NCI-H2171 treated with DMSO at 0.1 percent for 48 hours (cell line): ENCODE results near the gene CCDC27.

ENCODE experiments used
- DNase-seq: peaks from one replicate; lab custom pipeline; 2025; lab: John Stamatoyannopoulos, UW

Gene CCDC27

DNA sequence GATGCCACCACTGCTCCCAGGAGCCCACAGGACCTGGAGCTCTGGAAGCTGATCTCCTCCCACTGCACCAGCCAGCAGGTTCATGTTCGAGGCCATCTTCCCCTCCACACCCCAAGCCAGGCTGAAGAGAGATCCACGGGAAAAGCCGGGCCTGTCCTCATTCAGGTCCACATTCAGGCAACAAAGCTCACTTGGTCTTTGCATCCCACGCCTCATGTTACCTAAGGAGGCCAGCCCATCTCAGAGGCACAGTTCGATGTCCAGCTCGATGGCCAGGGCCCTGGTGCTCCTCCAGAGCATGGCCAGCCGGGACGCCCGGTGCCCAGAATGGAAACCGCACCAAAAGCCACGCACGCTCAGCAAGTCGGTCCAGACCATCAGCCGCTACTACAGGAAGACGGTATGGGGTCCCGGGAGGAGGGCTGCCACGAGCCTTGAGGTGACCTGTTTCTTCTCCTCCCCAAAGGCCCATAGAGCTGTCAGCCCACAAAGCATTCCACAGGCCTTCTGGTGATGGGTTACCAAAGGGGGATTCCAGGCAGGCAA is at the start of gene CCDC27:
TSS of gene CCDC27 (plus strand) at position 51 of the 546 bp plus-strand sequence. CDS start at position 83, 32 bp downstream.
- no peak for DNase-seq

- no peak for DNase-seq
These were observed 49.7 kb upstream of the CCDC27 start for GRCh38 chr1:3702528-3702927.

GRCh38 chr1:3702990-3703728 is 49.1 kb upstream of the CCDC27 start:
- no peak for DNase-seq

- no peak for DNase-seq
These were observed 48.4 kb upstream of the CCDC27 start for GRCh38 chr1:3703786-3704371.

GRCh38 chr1:3705341-3705950 is 46.8 kb upstream of the CCDC27 start:
- DNase-seq: no peak

DNA sequence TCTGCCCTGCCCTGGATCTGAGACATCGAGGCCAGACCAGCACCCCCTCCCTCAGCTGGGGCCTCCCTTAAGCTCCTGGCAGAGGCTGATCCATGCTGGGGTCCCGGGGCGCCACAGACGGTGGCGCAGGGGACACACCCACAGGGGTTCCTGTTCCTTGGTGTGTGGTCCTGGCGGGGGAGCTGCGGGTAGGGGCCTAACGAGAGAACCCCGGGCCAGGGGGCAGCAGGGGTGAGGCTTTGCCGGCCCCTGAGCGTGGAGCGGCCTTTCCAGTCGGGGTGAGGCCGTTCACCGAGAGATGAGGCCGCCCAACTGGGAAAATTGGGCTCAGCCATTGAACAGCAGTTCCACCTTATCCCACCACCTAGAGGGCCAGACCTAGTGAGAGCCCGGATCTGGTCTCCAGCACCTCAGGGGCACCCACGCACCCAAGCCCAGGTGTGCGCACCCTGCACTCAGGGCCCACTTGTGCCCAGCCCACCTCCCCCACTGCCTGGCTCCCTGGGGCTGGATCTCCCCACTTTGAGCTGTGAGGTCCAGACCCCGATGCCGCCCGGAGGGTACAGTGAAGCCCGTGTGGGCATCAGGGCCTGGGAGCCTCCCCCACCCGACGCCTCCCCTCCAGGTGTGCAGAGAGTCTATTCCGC is 45.5 kb upstream of the CCDC27 start:
- no peak for DNase-seq

DNA sequence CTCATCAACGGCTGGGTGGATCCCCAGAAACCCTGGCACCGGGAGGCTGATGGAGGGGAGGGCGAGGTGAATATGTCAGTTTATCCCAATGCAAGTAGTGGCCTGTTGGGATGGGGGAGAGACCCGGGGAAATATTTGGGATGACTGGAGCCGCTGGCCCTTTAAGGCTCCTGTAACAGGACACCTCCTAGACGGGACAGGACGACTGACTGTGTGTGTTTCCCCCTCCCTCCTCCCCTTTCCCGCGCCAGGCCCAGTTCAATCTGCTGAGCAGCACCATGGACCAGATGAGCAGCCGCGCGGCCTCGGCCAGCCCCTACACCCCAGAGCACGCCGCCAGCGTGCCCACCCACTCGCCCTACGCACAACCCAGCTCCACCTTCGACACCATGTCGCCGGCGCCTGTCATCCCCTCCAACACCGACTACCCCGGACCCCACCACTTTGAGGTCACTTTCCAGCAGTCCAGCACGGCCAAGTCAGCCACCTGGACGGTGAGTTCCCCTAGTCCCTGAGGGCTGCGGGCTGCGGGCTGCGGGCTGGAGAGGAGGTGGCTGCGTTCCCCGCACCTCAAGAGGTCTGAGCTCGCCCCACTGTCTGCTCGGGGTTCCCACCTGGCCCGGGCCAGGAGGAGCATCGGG is 44.8 kb upstream of the CCDC27 start:
- no peak for DNase-seq

- DNase-seq: no peak
These were observed 44.3 kb upstream of the CCDC27 start for GRCh38 chr1:3707939-3708328.

- no peak for DNase-seq
These were observed 43.5 kb upstream of the CCDC27 start for GRCh38 chr1:3708791-3709190.

DNA sequence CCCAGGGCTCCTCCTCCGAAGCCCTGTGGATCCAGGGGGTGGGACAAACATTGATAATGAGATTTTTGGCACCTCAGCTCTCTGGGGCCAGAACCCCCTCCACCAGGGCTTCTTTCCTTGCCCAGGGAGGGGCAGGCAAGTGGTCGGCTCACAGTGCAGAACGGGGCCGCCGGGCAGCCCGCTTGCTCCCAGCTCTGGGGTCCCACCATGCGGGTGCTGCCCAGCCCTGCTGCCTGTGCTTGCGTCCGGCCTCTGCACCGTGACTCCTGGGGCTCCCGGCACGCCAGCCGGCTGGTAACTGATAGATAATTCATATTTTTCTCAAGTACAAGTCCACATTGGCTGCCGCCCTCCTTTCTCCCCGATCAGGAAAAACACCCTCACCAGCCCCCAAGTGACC is 42.0 kb upstream of the CCDC27 start:
- DNase-seq: no peak

DNA sequence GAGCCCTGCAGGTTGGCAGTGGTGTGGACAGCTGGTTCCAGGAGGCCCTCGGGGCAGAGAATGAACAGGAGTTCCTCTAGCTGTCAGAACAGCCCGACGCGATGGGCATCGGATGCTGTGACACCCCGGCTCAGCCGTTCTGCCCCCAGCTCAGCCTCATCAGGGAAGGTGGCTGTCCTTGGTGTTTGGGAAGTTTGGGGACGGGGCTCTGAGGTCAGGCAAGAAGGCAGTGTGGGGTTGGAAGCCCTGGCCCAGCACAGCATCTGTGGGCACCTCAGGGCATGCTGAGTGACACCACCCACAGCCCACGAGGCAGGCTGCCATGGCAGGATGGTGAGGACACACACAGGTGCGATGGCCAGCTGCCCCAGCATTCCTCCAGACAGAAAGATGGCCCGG is 40.9 kb upstream of the CCDC27 start:
- no peak for DNase-seq

DNA sequence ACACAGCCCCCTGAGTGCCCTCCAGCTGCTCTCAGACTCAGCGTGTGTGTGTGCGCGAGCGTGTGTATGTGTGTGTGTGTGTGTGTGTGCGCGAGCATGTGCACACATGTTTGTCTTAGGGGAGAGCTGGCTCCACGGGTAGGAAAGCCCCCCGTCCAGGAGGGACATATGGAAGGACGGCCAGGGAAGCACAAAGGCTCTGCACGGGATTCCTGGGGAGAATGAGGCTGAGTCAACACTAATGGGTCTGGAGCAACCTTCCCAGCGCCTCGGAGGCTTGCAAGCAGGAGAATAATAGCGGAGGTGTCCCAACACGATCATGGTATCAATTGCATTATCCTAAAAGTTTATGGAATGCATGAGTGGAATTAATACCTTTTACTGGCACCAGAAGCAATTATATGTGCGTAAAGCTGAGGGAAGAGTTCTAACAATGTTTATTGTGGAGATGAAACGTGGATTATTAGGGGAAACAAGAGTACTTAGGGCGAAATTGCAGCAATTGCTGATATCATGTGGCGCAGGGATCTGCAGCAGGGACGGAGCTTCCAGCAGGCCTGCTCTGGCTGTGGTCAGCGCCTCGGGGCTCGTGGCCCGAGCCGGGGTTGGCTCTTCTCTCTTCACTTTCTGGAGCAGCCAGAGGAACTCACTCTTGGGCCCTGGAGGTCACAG is 40.3 kb upstream of the CCDC27 start:
- no peak for DNase-seq

- peak; percentile 13 for DNase-seq
These were observed 39.4 kb upstream of the CCDC27 start for GRCh38 chr1:3712573-3713535.

GRCh38 chr1:3713840-3714239 is 38.4 kb upstream of the CCDC27 start:
- DNase-seq: no peak

GRCh38 chr1:3714284-3714741 is 37.9 kb upstream of the CCDC27 start:
- DNase-seq: no peak

GRCh38 chr1:3714814-3715213 is 37.4 kb upstream of the CCDC27 start:
- DNase-seq: no peak

- DNase-seq: peak; percentile 59
These were observed 35.9 kb upstream of the CCDC27 start for GRCh38 chr1:3716351-3716750.

DNA sequence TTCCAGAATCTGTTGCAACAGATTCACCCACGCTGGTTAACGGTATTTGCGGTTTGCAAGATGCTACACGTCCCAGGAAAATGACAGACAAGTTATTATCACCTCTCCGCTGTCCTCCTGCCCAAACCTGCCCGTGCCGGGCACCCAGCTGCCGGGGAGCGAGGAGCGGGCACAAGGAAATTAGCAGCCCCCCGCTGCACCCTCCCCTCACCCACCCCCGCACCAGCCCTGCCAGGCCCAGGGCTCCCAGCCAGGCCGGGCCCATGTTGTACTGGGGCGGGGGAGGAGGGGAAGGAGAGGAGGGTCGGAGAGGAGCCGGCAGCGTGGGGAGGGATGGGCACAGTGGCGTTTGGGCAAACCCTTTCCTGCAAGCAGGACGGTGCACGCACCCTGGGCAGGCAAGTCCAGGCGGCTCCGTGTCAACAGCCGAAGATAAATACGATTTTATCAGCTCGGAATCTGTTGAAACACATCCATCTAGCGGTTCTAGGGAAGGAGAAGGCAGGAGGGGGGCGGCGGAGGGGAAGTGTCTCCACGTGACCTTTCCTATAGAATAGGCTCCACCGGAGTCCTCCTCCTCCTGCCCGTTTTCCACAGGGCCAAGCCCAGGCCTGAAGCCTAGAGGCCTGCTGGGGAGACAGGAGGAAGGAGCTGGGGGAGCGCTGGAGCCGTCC is 35.1 kb upstream of the CCDC27 start:
- DNase-seq: peak; percentile 99

GRCh38 chr1:3717715-3718601 is 34.3 kb upstream of the CCDC27 start:
- DNase-seq: peak; percentile 76
